Stimulated activated CD8-positive, alpha-beta memory T cell treated with anti-CD3 and anti-CD28 coated beads, Interleukin-12 subunit alpha, Interleukin-12 subunit beta, amount 100 ng/mL, for 24 hours (primary cell): ENCODE measurements around the gene CTCF.
A peak's percentile ranks its signal among the peaks of the same experiment; 100 is the strongest.

ENCODE experiments used
- DNase-seq: peaks from one replicate; pipeline ENCODE4 v3.0.0-alpha.2; 2020; ENCODE audit errors: extremely low read depth

The CTCF gene

GRCh38 chr16:67664871-67665270, 102.5 kb downstream of the CTCF start:
- DNase-seq, result no peak

- DNase-seq, result no peak
Observed at GRCh38 chr16:67665598-67665997, 103.3 kb downstream of the CTCF start.

- DNase-seq, result no peak
Observed at GRCh38 chr16:67666032-67666551, 103.8 kb downstream of the CTCF start.

GRCh38 chr16:67666559-67667452, 104.5 kb downstream of the CTCF start, which contains the start of the genes C16orf86 and ENKD1:
C16orf86 (plus strand) TSS chr16:67666814; CDS start chr16:67666971, 157 bp downstream.
ENKD1 (minus strand) TSS chr16:67666750; CDS start chr16:67666442, 308 bp downstream.
- peak; percentile 54 for DNase-seq

DNA sequence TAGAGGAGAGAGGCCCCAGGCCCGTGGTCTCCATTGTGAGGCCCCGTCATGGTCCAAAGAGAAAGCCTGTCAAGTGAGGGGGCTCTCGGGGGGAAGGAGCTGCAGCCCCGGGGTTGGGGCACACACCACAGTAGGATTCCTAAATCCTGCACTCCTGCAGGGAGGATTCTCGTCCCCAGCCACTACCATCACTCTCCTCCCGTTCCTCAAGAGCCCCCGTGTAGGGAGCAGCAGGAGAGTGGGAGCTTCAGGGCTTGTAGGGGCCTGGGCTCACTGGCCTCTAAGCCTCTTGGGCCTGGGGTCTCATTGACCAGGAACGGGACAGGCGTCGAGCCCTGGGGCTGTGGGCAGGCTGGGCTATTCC, 105.1 kb downstream of the CTCF start:
- no peak for DNase-seq

GRCh38 chr16:67667817-67668494, 105.6 kb downstream of the CTCF start:
- DNase-seq, result peak; percentile 46

- no peak for DNase-seq
Observed at GRCh38 chr16:67668495-67669157, 106.3 kb downstream of the CTCF start.

GRCh38 chr16:67669499-67670101, 107.3 kb downstream of the CTCF start:
- DNase-seq, result no peak

- DNase-seq, result no peak
Observed at GRCh38 chr16:67672306-67672705, 110.0 kb downstream of the CTCF start.

DNA sequence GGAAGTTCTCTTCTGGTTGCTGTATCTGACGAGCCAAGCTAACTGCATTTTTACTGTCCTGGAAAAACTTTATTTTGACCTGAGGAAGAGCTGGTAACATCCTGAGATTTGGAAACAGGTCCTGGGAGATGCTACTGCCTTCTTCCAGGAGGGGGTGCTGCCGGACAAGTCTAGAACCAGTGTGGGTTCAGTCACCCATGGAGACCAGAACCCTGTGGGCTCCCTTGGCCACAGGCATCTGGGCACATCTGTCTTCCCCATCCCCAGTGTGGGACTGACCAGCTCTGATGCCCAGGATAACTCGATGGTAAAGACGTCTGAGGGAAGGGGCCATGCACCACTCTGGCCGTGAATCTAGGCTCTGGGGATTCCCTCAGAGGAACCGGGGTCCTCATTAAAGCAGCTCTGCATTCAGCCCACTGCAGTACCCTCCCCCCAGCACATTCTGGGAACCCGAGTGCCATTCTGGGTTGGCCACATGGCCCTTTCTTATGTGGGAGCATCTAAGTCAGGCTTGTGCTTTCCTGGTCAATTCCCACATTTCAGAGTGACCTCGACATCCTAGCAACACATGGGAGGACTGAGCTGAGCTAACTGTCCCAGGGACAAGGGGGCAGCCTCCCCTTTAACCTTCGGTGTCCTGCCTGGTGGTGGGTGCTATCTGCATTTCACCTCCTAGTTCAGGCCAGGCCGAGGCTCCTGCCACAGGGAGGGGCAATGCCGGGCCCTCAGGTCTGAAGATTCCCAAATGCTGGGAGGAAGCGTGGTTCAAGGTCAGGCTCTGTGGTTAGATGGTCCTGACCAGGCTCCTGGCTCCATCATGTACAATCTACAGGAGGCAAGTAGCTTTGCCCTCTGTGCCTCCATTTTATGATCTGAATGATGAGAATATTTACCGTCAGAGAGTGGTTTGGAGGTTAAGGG, 110.7 kb downstream of the CTCF start:
- DNase-seq, result no peak

- no peak for DNase-seq
Observed at GRCh38 chr16:67673712-67674580, 111.6 kb downstream of the CTCF start.

DNA sequence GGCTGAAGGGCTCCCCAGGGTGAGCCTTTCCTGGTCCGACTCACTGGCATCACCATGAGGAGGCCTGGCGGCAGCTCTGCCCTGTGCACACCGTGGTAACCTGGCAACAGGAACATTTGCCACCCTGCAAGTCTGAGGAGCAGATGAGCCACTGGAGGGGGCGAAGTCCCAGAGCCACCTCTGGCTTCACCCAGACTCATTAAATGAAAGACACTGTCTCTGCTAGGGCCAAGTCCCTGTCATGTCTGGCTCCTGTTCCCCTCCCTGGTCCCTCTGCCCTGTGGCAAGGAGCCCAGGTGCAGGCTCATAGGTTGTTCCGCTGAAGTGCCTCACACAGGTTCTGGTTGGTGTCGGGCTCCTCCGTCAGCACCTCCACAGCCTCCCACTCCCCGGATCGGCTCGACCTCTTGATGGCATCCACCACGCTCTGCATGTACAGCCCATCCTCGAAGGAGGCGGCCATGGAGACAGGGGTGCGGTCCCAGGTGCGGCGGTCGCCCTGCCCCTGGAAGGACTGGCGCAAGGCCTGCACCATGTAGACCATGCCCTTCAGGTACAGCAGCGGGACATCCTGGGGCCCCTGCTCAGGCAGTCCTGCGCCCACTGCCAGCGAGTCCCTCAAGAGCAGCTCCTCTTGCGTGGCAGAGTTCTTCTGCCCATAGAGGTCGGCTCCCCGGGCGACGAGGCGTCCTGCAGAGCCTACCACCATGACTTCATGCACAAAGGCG, 112.7 kb downstream of the CTCF start:
- no peak for DNase-seq

GRCh38 chr16:67675579-67675935, 113.2 kb downstream of the CTCF start:
- DNase-seq, result no peak

DNA sequence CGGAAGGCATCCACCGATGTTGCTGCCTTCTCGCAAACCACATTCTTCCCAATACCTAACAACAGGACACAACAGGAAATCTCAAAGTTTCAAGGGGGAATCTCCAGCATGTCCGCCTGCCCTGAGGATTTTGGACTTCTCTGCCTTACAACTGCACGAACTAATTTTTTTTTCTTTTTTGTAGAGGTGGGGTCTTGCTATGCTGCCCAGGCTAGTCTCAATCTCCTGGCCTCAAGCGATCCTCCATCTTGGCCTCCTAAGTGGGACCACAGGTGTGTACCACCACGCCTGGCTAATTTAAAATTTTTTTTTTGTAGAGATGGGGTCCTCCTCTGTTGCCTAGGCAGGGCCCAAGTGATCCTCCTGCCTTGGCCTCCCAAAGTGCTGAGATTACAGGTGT, 113.7 kb downstream of the CTCF start:
- DNase-seq, result no peak

DNA sequence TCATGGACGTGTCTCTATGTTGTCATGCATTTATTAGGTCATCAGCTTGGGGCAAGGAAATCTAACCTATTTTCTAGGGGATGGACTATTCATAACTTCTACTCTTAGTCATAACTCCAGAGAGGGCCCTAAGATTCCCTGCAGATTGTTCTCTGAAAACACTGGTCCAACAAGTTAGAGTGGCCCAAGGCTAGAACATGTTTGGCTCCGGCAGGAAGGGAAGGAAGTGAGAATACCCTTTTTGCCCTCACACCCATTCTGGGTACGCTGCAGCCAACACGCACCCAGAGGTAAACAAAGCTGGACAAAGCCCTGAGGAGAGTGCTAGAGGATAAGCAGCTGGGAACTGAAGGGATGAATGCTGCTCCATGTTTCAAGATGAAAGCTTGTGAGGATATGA, 114.2 kb downstream of the CTCF start:
- DNase-seq, result no peak

GRCh38 chr16:67676939-67677338, 114.6 kb downstream of the CTCF start:
- DNase-seq, result no peak

GRCh38 chr16:67677712-67678111, 115.4 kb downstream of the CTCF start:
- no peak for DNase-seq

GRCh38 chr16:67678354-67679023, 116.2 kb downstream of the CTCF start:
- DNase-seq, result no peak
